NOMO-1 (cell line): Measurements from ENCODE around the gene SDR39U1.

Experiments
- DNase-seq, 2 experiments: peaks; one replicate each; lab custom pipeline; 2025; ENCODE audit not compliant: unreplicated experiment in 2 of 2; lab: John Stamatoyannopoulos, UW

Gene SDR39U1

DNA sequence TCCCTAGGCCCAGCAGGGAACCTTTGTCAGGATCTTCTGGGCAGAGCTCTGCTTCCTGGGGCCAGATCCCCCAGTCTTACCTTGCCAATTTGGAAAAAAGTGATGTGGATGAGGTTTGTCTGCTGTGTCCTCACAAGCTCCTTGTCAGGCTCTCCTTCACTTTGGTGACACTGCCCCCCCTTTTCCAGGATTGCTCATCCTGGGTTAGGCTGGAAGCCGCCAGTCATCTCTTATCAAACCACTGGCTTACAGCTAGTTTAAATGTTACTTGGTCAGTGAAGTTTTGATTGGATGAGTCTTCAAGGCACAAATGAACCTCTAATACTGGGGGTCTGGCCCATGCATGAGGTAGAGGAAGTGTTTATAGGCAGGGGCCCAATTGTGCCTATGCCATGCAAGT is 28.5 kb downstream of the SDR39U1 start:
- no peak for DNase-seq

DNA sequence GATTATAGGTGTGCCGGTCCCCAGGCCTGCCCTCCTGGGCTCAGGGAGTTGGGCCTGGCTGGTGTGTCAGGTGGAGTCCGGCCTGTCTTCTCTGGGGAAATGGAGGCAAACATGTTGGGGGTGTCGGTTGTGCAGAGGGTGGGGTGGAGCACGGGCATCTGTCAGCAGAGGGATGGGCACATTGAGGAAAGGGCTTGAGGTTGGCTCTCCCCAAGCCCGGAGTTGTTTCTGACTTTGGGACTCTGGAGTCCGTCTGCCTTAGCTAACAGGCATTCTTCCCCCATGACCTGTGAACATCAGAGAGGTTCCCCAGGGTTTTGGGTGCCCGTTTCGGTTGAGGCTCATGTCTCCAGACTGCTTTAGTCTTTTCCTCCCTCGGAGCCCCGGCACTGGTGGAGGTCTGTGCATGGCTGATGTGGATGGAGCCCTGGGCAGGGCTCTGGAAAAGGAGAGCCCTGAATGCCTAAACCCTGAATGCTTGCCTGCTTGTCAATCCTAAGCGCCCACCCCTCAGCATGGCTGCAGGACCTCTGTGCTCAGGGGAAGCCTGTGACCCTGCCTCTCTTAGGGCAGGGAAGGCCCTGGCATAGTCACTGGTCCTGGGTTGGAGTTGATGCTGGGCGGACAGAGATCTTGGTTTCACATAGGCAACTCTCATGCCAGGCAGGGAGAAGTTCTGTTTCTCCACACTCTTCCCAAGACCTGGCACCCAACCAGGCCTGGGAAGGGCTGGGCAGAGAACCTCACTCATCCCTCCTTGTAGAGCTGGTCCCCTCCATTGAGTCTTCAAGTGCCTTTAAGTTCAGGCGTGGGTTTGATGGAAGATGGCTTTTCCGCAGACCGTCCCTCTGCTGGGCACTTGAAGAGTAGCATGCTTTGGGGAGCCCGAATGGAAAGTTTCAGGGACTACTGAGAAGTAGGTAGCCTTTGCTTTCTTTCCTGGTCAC is 30.9 kb downstream of the SDR39U1 start:
- DNase-seq = peak; percentile 20 to 32

DNA sequence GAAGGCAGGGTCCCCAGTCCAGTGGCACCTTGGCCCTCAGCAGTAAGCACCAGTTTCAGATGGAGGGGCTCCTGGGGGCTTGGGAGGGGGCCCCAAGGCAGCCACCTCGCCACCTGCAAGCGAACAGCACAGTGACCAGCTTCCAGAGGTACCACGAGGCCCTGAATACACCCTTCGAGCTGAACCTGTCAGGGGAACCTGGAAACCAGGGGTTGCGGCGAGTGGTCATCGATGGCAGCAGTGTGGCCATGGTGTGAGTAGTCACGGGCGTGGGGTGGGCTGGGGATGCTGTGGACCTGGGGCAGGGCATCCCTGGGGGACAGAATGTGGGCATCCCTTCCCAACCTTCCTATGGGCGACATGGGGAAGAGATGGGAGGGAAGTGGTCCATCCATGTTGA is 32.6 kb downstream of the SDR39U1 start:
- DNase-seq = no peak

DNA sequence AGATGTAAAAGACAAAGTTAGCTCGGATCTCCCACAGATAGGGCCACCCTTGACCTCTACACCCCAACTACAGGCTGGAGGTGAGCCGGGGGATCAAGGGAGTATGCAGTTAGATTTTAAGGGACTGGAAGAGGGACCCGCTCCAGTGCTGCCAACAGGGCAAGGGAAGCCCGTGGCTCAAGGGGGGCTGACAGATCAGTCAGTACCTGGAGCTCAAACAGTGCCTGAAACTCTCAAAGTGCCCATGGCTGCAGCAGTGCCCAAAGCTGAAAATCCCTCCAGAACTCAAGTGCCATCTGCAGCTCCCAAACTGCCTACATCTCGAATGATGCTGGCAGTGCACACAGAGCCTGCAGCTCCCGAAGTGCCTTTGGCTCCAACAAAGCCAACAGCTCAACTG is 33.4 kb downstream of the SDR39U1 start:
- DNase-seq = no peak

DNA sequence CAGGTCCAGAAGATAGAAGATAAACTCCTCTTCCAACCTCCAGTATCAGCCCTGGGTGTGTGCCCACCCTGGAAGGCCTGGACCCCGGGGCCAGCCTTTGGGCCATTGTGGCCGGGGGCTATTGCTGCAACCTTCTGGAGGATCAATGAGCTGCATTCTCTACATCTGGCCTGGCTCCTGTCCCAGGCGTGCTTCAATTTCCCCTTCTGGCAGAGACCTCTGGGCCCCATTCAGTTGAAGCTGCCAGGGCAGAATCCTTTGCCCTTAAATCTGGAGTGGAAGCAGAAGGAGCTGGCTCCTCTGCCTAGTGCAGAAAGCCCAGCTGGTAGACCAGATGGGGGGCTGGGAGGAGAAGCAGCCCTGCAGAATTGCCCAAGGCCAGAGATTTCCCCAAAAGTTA is 33.8 kb downstream of the SDR39U1 start:
- DNase-seq = no peak

DNA sequence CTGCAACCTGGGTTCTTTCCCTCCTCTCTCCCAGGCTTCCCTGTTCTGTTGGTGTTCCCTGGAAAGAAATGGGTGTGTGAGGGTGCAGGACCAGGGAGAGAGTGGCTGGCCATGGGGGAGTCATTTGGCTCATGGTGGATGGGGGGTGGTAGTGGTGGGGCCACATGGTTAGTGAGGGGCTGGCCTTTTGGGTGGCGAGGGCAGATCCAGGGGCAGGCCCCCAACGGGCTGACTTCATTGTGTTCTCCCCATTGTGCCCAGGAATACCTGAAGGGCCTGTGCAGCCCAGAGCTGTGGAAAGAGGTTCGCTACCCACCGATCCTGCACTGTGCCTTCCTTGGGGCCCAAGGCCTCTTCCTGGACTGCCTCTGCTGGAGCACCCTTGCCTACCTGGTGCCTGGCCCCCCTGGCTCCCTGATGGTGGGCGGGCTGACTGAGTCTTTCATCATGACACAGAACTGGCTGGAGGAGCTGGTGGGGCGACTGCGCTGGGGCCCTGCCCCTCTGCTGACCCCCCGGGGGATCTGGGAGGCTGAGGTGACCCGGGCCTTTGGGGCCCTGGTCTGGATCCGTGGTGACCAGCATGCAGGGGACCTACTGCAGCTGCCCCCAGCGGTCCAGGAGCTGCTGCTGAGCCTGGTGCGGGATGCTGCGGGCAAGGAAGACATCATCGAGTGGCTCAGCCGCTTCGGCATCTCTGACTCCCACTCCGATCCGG is 34.8 kb downstream of the SDR39U1 start:
- DNase-seq = no peak

DNA sequence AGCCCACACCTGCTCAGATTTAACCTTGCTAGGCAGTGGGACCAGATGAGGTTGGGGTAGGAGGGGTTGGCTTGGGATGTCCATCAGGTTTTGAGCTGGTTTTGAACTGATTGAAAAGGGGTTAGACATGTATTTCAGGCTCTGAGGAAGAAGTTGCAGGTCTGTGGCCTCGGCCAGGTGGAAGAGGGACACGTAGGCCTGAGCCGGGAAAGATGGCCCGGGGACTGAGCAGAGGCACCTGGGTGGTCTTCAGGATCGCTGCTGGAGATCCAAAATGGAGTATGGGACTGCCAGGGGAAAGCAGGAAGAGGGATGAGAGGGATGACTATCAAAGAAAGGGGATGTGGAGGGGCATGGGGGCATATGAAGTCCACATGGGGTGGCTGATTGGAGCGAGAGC is 36.2 kb downstream of the SDR39U1 start:
- DNase-seq = no peak

DNA sequence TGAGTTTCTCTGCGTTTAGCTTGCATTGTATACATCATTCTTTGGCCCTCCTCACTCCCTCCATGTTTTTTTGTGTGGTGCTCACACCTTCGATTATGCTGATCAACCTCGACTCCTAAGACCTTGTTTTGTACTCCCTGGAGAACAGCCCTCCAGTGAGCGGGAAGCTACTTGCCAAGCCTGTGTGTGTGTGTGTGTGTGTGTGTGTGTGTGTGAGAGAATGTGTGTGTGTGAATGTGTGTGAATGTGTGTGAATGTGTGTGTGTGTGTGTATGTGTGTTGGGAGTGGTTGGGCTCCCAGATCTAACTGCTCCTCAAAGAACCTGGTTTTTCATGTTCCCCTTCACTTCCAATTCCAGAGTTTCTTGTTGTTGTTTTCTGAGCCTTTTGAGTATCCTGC is 37.8 kb downstream of the SDR39U1 start:
- no peak for DNase-seq

DNA sequence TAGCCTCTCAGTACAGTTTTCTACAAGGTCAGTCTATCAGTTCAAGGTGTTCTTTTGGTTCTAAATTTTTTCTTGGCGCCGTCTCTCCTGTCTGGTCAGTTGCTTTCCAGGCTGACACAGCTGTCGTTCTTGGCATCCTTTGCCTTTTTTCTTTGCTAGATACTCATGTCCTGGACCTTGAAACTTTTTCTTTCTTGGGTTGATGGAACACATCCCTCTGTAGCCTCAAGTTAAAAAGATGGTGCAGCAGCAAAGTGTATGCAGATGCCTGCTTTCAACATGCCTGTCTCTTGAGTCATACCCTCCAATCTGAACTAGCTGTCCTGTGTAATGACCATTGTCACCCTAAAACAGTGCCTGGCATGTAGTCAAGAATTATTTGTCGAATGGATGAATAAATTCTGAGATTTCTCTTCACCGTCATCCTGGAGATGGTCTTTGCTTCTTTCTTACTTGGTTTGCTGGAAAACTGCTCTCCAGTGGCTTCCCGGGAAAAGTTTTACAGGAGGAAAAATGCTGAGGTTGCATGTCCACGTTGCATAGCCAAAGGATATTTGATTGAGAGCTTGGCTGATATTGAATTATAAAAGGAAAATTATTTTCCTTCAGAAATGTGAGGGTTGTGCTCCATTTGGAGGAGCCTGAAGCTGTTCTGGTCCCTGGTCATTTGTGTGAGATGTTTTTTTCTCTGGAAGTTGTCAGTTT is 39.1 kb downstream of the SDR39U1 start:
- no peak for DNase-seq

DNA sequence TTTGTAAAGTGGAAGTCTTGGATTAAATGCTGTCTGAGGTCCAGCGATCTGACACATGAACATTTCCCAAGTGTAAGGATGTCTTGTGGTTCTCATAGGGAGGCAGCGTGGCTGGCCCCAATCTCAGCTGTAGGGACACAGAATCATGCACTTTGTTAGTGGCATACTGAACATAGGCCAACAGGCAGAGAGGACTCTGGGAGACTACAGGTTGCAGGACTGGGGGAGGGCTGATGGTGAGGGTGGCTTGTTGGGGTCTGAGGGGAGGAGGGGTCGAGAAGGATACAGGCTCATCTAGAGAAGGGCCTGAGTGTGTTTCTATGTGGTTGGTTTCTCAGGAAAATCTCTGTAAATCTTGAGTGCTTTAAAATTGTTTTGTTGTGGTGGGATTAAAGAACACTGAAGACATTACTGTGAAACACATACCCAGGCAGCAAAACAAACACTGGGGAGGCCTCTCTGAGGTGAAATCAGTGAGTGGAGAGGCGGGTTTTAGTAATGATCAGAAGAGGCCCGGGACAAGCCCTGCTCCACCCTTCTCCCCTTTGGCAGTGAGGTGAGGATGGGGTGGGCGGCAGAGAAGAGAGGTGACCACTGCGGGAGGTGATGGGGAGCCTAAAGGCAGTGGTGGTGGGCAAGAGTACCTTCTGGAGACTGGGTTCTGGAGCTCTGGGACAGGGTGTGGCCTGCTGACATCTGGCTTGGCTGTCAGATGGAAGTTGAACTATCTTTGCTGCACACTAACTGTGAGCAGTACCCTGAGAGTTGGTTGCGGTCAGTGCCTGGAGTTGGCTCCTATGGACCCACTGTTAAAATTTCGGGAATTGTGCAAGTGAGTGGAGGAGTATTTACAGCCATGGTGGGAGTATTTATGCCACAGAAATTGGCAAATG is 40.5 kb downstream of the SDR39U1 start:
- DNase-seq = no peak

DNA sequence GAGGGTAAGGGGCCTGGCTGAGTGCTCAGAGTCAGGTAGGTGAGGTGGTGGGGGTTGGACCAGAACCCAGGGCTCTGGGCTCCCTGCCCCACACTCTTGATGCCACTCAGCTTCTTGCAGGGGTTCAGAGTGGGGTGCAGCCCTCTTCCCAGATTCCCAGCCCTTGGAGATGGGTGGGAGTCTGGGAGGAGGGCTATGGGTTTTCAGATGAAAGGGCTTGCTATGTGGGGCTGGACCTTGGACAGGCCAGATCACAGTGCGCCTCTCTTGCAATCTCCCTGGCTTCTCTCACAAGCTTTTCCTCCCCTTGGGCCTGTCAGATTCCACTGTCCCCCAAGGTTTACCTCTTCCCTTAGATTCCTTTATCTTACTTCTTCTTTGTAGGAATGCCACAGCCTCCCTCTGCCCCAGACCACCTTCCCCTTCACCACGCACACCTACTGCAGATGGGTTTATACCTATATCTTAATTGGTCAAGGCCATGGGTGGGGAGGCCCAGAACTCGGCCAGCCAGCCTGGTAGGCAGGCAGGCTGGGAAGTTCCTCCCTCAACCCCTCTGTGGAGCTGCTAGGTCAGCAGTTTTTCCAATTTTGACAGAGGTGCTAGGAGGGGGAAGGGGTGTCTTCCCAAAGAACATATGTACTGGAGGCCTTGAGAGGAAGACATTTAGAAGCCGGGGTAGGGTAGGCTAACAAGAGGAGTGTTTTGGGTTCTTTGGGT is 42.4 kb downstream of the SDR39U1 start:
- no peak for DNase-seq

DNA sequence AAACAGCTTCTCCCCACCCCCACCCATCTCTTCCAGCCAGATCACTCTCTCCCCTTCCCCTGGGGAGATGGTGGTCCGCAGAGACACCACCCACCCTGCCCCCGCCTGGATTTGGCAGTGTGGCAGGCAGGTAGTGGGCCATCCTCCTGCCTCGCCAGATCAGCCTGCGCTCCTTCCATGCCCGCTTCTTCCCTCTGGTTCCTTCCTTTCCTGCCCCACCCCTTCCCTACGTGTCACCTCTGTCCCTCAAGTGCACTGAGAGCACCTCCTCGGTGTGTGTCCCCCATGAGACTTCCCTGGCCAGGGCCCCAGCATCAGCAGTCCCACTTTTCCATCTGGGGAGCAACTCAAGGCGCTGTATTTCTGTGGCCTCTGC is 43.1 kb downstream of the SDR39U1 start:
- no peak for DNase-seq

DNA sequence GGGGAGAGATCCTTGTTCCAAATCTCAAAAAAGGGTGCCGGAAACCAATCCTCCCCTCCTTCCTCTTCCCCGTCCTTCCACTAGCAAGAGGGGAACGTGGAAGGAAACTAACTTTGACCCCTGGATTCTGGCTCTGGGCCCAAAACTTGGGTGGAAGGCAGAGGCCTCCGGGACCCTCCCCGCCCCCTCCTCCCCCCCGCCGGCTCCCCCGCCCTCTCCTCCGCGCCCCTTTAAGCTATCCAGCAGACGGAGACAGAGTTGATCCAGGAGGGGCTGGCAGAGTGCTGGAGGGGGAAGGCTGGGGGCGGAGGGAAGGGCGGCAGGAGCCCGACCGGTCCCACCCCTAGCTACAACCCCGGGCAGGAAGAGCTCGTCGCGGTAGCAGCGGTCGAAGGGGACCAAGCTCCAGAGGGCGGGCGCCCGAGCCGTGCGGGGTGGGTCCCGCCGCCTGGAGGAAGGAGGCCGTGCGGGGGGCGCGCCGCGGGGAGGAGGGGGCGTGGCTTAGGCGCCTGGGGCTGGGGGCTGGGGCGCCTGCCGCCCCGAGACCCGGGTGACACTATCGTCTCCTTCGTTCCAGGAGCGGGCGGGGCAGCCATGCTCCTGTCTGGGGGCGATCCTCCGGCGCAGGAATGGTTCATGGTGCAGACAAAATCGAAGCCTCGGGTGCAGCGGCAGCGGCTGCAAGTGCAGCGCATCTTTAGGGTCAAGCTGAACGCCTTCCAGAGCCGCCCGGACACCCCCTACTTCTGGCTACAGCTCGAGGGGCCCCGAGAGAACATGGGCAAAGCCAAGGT is 43.7 kb downstream of the SDR39U1 start, which contains the start of gene NYNRIN:
Gene NYNRIN, plus strand, starts transcription at position 351 of the 794 bp plus-strand sequence. Its CDS starts 244 bp downstream, at position 595.
- no peak for DNase-seq

DNA sequence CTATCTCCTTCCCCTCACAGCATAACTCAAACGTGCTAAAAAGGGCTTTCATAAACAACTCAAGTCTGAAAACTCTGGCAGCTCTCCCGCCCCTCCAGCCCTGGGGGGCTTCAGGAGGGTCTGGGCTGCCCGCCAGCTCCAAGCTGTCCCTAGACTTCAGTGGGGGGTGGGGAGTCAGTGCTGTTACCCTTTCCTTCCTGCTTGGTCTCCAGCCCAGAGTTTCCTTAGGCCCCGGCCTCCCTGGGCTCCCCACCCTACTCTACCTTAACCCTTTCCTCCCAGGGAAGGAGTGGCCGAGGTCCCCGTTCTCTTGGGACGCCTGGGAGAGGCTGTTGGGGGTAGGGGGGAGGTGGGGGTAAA is 44.3 kb downstream of the SDR39U1 start:
- DNase-seq = no peak

DNA sequence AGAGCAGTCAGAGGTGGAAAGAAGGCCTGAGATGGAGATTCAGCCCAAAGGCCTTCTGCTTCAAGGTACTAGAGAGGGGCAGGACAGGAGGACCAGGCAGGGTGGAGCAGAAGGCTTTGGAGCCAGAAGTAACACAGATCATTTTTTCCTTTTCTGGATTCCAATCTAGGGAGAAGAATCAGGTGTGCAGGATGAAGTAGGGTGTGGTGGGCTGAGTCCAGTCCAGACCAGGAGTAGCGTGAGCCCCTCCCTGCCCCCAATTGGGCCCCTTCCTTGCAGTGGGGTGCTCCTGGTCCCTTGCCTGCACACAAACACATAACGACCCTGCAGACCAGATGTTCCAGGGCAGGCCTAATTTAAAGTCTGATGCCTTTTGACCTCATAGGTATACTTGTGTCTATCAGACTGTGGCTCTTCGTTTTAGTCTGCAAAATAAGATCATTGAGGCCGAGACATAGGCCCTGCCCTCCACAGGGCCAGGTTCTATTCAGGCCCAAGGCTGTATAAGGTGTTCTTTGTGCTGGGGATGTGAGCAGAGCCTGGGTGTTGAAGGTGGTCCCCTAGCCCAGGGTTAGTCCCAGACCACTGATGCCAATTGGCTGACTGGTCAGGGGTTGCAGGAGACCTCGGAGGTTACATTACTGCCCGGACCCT is 44.8 kb downstream of the SDR39U1 start:
- DNase-seq = no peak

DNA sequence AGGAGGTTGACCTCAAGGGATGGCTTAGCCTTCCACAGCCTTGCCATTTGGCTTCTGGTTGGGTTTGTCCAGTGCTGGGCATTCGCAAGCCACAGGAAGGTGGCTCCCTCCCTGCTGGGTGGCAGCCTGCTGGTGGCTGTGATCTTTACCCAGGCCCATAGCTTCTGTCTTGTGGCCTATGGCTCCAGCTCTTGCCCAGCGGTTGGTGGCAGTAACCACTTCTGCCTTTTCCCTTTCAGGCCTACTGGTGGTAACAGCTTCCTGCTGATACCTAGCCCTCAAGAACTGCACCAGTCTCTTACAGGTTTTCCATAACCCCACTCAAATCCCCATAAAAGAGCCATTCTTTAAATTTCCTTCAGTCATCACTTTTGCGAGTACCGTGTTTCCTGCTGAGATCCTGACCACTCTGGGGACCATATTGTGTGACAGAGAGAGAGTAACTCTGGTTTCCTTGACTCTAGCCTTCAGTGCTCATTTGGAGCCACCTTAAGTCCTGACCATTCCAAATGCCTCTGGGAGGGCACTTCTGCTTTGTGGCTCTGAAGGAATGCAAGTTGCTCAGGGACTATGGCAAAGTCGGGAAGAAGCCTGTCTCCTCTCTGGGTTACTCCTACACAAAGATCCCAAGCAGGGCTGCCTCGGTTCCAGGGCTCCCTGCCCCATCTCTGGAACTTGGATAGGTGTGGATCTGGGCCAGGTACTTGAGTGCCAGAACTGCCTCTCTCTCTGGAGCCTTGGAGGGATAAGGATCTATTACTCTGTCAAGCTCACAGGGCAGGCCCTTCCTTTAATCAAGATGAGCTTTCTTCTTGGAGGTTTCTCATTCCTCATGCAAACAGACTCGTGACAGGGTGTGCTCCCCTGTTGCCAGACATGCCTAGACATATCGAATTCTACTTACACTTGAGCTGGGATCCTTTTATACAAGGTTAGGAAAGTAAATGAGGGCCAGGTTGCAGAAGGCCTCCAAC is 46.7 kb downstream of the SDR39U1 start:
- peak; percentile 20 to 64 for DNase-seq

DNA sequence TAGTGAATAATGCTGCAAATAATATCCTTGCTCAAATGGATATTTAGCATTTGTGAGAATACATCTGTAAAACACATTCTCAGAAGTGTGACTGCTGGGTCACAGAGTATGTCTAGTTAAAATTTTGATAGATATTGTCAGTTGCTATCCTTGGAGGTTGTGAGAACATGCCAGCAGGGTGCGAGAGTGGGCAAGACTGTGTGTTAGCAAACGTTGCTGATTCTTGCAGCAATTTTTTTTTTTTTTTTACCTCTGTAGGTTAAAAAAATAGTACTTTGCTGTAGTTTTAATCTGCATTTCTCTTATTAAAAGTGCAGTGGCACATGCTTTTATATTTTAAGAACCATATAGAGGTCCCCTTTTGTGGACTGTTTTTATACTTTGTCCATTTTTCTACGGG is 48.3 kb downstream of the SDR39U1 start:
- no peak for DNase-seq
